COLO668 (cell line): ENCODE data around the gene ADTRP.

ENCODE experiments used
- DNase-seq: peaks from one replicate; lab custom pipeline; 2025; ENCODE audit not compliant: unreplicated experiment; lab: John Stamatoyannopoulos, UW

The ADTRP gene

GRCh38 chr6:11727998-11728961 is 50.3 kb downstream of the ADTRP start:
- DNase-seq: no peak

- no peak for DNase-seq
These were observed 51.1 kb downstream of the ADTRP start for GRCh38 chr6:11727346-11727997.

GRCh38 chr6:11724286-11724685 is 54.3 kb downstream of the ADTRP start:
- DNase-seq: no peak

- no peak for DNase-seq
These were observed 55.6 kb downstream of the ADTRP start for GRCh38 chr6:11722805-11723631.

- no peak for DNase-seq
These were observed 56.4 kb downstream of the ADTRP start for GRCh38 chr6:11722220-11722619.

- no peak for DNase-seq
These were observed 60.1 kb downstream of the ADTRP start for GRCh38 chr6:11718463-11718862.

GRCh38 chr6:11718031-11718430 is 60.6 kb downstream of the ADTRP start:
- no peak for DNase-seq

GRCh38 chr6:11714798-11715285 is 63.8 kb downstream of the ADTRP start:
- no peak for DNase-seq

GRCh38 chr6:11714116-11714797 is 64.3 kb downstream of the ADTRP start:
- no peak for DNase-seq

GRCh38 chr6:11712760-11713159 is 65.8 kb downstream of the ADTRP start:
- no peak for DNase-seq

GRCh38 chr6:11711984-11712711 is 66.5 kb downstream of the ADTRP start:
- no peak for DNase-seq

GRCh38 chr6:11711003-11711983 is 67.3 kb downstream of the ADTRP start:
- DNase-seq: no peak

- DNase-seq: no peak
These were observed 68.3 kb downstream of the ADTRP start for GRCh38 chr6:11710311-11710761.

- DNase-seq: no peak
These were observed 72.4 kb downstream of the ADTRP start for GRCh38 chr6:11706171-11706570.

GRCh38 chr6:11705483-11705882 is 73.1 kb downstream of the ADTRP start:
- DNase-seq: no peak

- DNase-seq: no peak
These were observed 73.5 kb downstream of the ADTRP start for GRCh38 chr6:11705069-11705468.

- no peak for DNase-seq
These were observed 74.9 kb downstream of the ADTRP start for GRCh38 chr6:11703725-11704124.

- no peak for DNase-seq
These were observed 76.0 kb downstream of the ADTRP start for GRCh38 chr6:11702500-11703130.
